ENCODE data around the gene PTGR1. TPM values are rescaled to one million over a fixed set of nuclear protein-coding genes. Genes with fewer than 3 reads are reported as not detected.
A peak's percentile ranks its signal among the peaks of the same experiment; 100 is the strongest.

Gene PTGR1
- total RNA-seq, 1 donor from 2014 or later = 81.2 TPM

- no peak for DNase-seq
Measured at GRCh38 chr9:111542497-111543254, 56.8 kb downstream of the PTGR1 start.

- DNase-seq = no peak
Measured at GRCh38 chr9:111533099-111533790, 66.2 kb downstream of the PTGR1 start.

GRCh38 chr9:111531716-111532115 is 67.7 kb downstream of the PTGR1 start:
- DNase-seq = no peak

GRCh38 chr9:111529787-111530186 is 69.7 kb downstream of the PTGR1 start:
- no peak for DNase-seq

DNA sequence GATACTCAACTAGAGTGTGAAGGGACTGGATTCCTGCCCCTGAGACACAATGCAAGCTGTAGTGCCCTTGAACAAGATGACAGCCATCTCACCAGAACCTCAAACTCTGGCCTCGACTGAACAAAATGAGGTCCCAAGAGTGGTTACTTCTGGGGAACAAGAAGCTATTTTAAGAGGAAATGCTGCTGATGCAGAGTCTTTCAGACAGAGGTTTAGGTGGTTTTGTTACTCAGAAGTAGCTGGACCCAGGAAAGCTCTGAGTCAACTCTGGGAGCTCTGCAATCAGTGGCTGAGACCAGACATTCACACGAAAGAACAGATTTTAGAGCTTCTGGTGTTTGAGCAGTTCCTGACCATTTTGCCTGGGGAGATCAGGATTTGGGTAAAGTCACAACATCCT is 72.1 kb downstream of the PTGR1 start:
- no peak for DNase-seq

GRCh38 chr9:111525056-111525977 is 74.1 kb downstream of the PTGR1 start, which contains the start of gene ZNF483:
Gene ZNF483, plus strand, starts transcription at chr9:111525179. Its CDS starts 2,217 bp downstream, at chr9:111527396.
- peak; percentile 91 for DNase-seq

DNA sequence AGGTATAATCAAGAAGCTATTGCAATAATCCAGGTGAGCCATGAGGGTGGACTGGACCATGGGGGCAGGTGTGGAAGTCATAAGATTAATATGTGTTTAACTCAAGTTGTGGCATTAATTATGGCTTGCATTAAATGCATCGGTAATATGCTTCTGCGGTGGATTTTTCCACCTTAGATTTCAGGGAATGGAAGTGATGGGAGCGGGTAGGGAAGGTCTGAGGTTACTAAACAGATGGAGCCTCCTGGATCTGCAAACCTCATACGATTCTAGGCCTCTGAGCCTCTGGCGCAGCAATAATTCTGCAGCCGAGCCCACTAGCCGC is 74.8 kb downstream of the PTGR1 start:
- DNase-seq = no peak

DNA sequence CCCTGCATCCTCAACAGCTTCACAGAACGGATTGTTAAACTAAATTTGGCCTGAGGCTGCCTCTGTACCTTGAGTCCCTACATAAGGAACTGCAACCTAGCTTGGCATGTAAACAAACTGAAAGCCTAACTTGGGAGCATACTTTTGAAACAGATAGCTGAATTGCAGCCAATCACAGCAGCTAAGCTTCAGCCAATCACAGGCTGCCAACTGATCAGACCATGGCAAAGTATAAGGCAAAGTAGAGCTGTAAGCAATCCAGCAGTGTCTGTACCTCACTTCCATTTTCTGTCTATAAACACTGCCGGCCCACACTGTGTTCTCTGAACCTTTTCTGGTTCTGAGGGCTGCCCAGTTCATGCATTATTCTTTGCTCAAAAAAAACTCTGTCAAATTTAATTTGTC is 83.4 kb downstream of the PTGR1 start:
- no peak for DNase-seq

DNA sequence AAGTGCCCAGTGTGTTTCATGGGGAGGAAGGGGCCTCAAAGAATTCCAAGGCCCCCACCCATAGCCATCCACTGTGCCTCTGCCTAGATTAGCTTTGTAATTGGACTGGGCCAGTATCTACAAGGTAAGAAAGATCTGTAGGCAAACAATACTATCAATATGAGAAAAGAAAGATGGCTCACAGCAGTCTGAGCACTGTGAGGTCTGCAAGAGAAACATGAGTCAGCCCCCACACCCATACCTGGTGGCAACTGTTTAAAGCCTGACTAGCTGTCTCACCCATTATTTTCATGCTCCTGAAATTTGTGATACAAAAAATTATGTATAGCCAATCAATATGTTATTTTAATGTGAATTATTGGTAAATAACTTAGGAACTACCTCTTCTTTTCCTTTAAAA is 84.5 kb downstream of the PTGR1 start:
- no peak for DNase-seq

Other genes with a start within 250 kb of the PTGR1 start
- gene ECPAS, start 115.3 kb downstream of the PTGR1 start, total RNA-seq = 140 TPM
- gene ZNF483, start 74.5 kb downstream of the PTGR1 start, total RNA-seq = 9.3 TPM
- gene DNAJC25, start 31.7 kb upstream of the PTGR1 start, total RNA-seq = 10.9 TPM
- 54.4 TPM for gene GNG10, start 62.0 kb upstream of the PTGR1 start, total RNA-seq
- gene SHOC1, start 195.3 kb upstream of the PTGR1 start, total RNA-seq = not detected

Data from tongue (tissue), 2 donors.